Measurements from ENCODE around the gene MFAP2. TPM values are rescaled to one million over a fixed set of nuclear protein-coding genes. Genes with fewer than 3 reads are reported as not detected.

Gene MFAP2
- total and polyA plus RNA-seq, 4 donors, result 18.1 to 168 (median 81.3) TPM

- peaks cover 43% of the 10 kb centered on the region for H3K36me3 ChIP-seq (ENCODE audit: control insufficient read depth, insufficient read depth, low read length)
- H3K9me3 ChIP-seq (ENCODE audit: control insufficient read depth, insufficient read depth, low read length), result no peaks in the 10 kb centered on the region
- no peak overlapping the region for H3K4me3 ChIP-seq (ENCODE audit: low read depth, low read length)
- H3K4me1 ChIP-seq (ENCODE audit: control insufficient read depth, insufficient read depth, low read length), result peaks cover 69% of the 10 kb centered on the region
- peak overlapping the region; percentile 81 for H3K27ac ChIP-seq (ENCODE audit: low read depth, low read length)
- DNase-seq (ENCODE audit: low read depth in 4 of 6, low spot score in 6 of 6), result no peak
- WGBS (ENCODE audit: insufficient coverage), result 55% methylated on average over 14 of the region's 14 CpGs
- no peaks in the 10 kb centered on the region for H3K27me3 ChIP-seq (ENCODE audit: control insufficient read depth, insufficient read depth, low read length)
These were observed 53.2 kb downstream of the MFAP2 start for GRCh38 chr1:16927256-16927655.

DNA sequence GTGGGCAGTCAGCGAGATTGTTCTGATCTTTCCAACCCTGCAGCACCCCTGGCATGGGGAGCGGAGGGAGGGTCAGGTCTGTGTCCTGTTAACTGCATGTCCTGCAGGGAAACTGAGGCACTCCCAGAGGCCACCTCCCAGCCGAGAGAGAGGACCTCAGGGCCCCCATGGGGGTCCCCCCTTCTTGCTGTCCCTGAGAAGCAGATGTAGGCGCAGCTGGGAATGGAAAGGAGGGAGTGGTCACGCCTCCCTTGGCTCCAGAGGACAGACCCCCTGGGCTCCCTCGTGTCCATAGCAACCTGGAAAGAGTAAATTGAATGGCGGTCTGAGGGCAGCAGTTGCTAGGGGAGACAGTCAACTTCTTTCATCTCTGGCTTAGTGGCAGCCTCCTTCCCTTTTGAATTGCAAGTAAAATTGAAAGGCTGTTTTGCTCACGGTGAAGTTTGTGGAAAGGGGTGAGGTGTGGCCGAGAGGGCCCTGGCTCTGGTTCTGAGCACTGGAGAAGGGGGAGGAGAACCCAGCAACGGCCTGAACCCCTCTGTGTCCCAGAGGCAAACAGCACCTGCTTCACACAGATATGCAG, 53.8 kb downstream of the MFAP2 start:
- peaks cover 39% of the 10 kb centered on the region for H3K36me3 ChIP-seq (ENCODE audit: control insufficient read depth, insufficient read depth, low read length)
- WGBS (ENCODE audit: insufficient coverage), result 18% methylated on average over 9 of the region's 10 CpGs
- no peaks in the 10 kb centered on the region for H3K9me3 ChIP-seq (ENCODE audit: control insufficient read depth, insufficient read depth, low read length)
- no peak overlapping the region for H3K4me3 ChIP-seq (ENCODE audit: low read depth, low read length)
- no peaks in the 10 kb centered on the region for H3K27me3 ChIP-seq (ENCODE audit: control insufficient read depth, insufficient read depth, low read length)
- H3K27ac ChIP-seq (ENCODE audit: low read depth, low read length), result peak overlapping the region; percentile 81
- H3K4me1 ChIP-seq (ENCODE audit: control insufficient read depth, insufficient read depth, low read length), result peaks cover 76% of the 10 kb centered on the region
- DNase-seq (ENCODE audit: low read depth in 4 of 6, low spot score in 6 of 6), result peak in 5 of 6 donors; percentile 64 to 96 (median 93)

GRCh38 chr1:16925635-16926490, 54.6 kb downstream of the MFAP2 start:
- no peak overlapping the region for H3K4me3 ChIP-seq (ENCODE audit: low read depth, low read length)
- peak in 2 of 6 donors; percentile 9 to 53 for DNase-seq (ENCODE audit: low read depth in 4 of 6, low spot score in 6 of 6)
- peaks cover 83% of the 10 kb centered on the region for H3K4me1 ChIP-seq (ENCODE audit: control insufficient read depth, insufficient read depth, low read length)
- no peaks in the 10 kb centered on the region for H3K27me3 ChIP-seq (ENCODE audit: control insufficient read depth, insufficient read depth, low read length)
- WGBS (ENCODE audit: insufficient coverage), result 71% methylated on average over 13 of the region's 13 CpGs
- no peaks in the 10 kb centered on the region for H3K9me3 ChIP-seq (ENCODE audit: control insufficient read depth, insufficient read depth, low read length)
- H3K27ac ChIP-seq (ENCODE audit: low read depth, low read length), result peak overlapping the region; percentile 80
- H3K36me3 ChIP-seq (ENCODE audit: control insufficient read depth, insufficient read depth, low read length), result peaks cover 32% of the 10 kb centered on the region

DNA sequence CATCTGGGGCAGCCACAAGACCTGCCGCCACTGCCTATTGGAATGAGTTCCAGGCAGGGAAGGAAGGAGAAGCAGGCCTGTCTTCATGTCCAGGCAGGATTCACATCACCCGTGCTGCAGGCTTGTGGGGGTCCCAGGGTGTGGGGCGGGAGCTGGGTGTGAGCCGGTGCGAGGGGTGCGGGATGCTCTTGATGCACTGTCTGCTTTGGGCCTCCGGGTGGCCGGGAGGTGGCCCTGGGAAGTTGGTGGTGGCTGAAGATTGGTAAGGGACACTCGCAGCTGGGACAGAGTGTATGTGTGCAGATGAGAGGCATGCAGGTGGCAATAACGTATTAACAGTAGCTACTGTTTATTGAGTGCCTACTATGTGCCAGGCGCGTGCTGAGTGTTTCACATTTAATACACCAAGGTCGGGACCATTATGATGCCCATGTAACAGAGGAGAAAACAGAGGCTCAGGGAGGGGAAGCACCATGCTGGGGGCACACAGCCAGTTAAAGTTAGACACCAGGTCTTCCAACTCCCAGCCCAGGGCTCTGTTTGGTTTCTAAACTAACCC, 55.4 kb downstream of the MFAP2 start:
- H3K4me3 ChIP-seq (ENCODE audit: low read depth, low read length), result no peak overlapping the region
- H3K36me3 ChIP-seq (ENCODE audit: control insufficient read depth, insufficient read depth, low read length), result peaks cover 23% of the 10 kb centered on the region
- no peak for DNase-seq (ENCODE audit: low read depth in 4 of 6, low spot score in 6 of 6)
- no peaks in the 10 kb centered on the region for H3K9me3 ChIP-seq (ENCODE audit: control insufficient read depth, insufficient read depth, low read length)
- H3K27me3 ChIP-seq (ENCODE audit: control insufficient read depth, insufficient read depth, low read length), result no peaks in the 10 kb centered on the region
- H3K4me1 ChIP-seq (ENCODE audit: control insufficient read depth, insufficient read depth, low read length), result peaks cover 80% of the 10 kb centered on the region
- 90% methylated on average over 13 of the region's 13 CpGs for WGBS (ENCODE audit: insufficient coverage)
- H3K27ac ChIP-seq (ENCODE audit: low read depth, low read length), result peak overlapping the region; percentile 80

Other genes with a start within 250 kb of the MFAP2 start
- gene RNU1-4, start 240.1 kb downstream of the MFAP2 start, total RNA-seq, result over 10,000 TPM in 1 of 2 donors, 1,000 to 10,000 TPM in 1; 4,182 to 29,651 TPM
- gene RNU1-4, start 240.1 kb downstream of the MFAP2 start, polyA plus RNA-seq (ENCODE audit: insufficient read length in 2 of 2), result 1 to 10 TPM in 1 of 2 donors, not detected in 1; 1.2 TPM
- gene RNU1-2, start 84.6 kb downstream of the MFAP2 start, total RNA-seq, result over 10,000 TPM in 1 of 2 donors, 1,000 to 10,000 TPM in 1; 4,182 to 29,651 TPM
- gene RNU1-2, start 84.6 kb downstream of the MFAP2 start, polyA plus RNA-seq (ENCODE audit: insufficient read length in 2 of 2), result 1 to 10 TPM in 1 of 2 donors, not detected in 1; 1.2 TPM
- 10 to 100 TPM; 14.7 to 35.4 TPM for gene CROCC, start 58.7 kb downstream of the MFAP2 start, total RNA-seq
- 10 to 100 TPM; 52.2 to 58.3 TPM for gene CROCC, start 58.7 kb downstream of the MFAP2 start, polyA plus RNA-seq (ENCODE audit: insufficient read length in 2 of 2)
- gene ATP13A2, start 31.3 kb upstream of the MFAP2 start, total RNA-seq, result 100 to 1,000 TPM in 1 of 2 donors, 10 to 100 TPM in 1; 62.1 to 121 TPM
- 100 to 1,000 TPM; 252 to 308 TPM for gene ATP13A2, start 31.3 kb upstream of the MFAP2 start, polyA plus RNA-seq (ENCODE audit: insufficient read length in 2 of 2)
- gene SDHB, start 73.4 kb upstream of the MFAP2 start, total RNA-seq, result 100 to 1,000 TPM; 115 to 127 TPM
- 100 to 1,000 TPM; 119 to 129 TPM for gene SDHB, start 73.4 kb upstream of the MFAP2 start, polyA plus RNA-seq (ENCODE audit: insufficient read length in 2 of 2)
- 10 to 100 TPM in 1 of 2 donors, 1 to 10 TPM in 1; 8.7 to 24.9 TPM for gene PADI2, start 138.8 kb upstream of the MFAP2 start, total RNA-seq
- 10 to 100 TPM; 29.1 to 32.6 TPM for gene PADI2, start 138.8 kb upstream of the MFAP2 start, polyA plus RNA-seq (ENCODE audit: insufficient read length in 2 of 2)
- under 1 TPM; 0.39 to 0.79 TPM for gene PADI1, start 224.5 kb upstream of the MFAP2 start, total RNA-seq
- gene PADI1, start 224.5 kb upstream of the MFAP2 start, polyA plus RNA-seq (ENCODE audit: insufficient read length in 2 of 2), result 1 to 10 TPM; 1.1 TPM